GM23338 (cell line): Measurements from ENCODE around the gene FBXW8. TPM values are rescaled to one million over a fixed set of nuclear protein-coding genes. Genes with fewer than 3 reads are reported as not detected.

Source experiments
- ATAC-seq: fragments of 200-7000 bp; cut with Tn5 transposase; 3 replicates; pipeline ENCODE4 v1.9.1; 2020
- DNase-seq: peaks from one replicate; pipeline ENCODE4 v3.0.0-alpha.2; 2015; ENCODE audit warnings: low spot score
- H2AFZ ChIP-seq: fragments of 200-600 bp; sonication (generic); 2 replicates; pipeline ENCODE4 v1.8.0; 2016; ENCODE audit warnings: antibody characterized with exemption, mild to moderate bottlenecking, moderate library complexity
- H3F3A ChIP-seq: fragments of 200-600 bp; sonication (generic); replicated peaks from 2 replicates; pipeline ENCODE4 v1.8.0; 2017; ENCODE audit warnings: antibody characterized with exemption, mixed run types, low read depth
- H3K27ac ChIP-seq: fragments of 200-600 bp; sonication (generic); 2 replicates; pipeline ENCODE4 v1.6.1; 2016; ENCODE audit warnings: low read depth
- H3K27me3 ChIP-seq: fragments of 200-600 bp; sonication (generic); 2 replicates; pipeline ENCODE4 v1.8.0; 2016; ENCODE audit warnings: mild to moderate bottlenecking, mixed run types, moderate library complexity; ENCODE audit not compliant: insufficient read depth
- H3K36me3 ChIP-seq: fragments of 200-600 bp; sonication (generic); 2 replicates; pipeline ENCODE4 v1.8.0; 2016; ENCODE audit warnings: mild to moderate bottlenecking; ENCODE audit not compliant: insufficient read depth
- H3K4me1 ChIP-seq: fragments of 200-600 bp; sonication (generic); 2 replicates; pipeline ENCODE4 v1.8.0; 2016; ENCODE audit warnings: mild to moderate bottlenecking, moderate library complexity; ENCODE audit not compliant: insufficient read depth
- H3K4me2 ChIP-seq: fragments of 200-600 bp; sonication (generic); 2 replicates; pipeline ENCODE4 v1.7.1; 2017; ENCODE audit warnings: mixed run types
- H3K4me3 ChIP-seq: fragments of 200-600 bp; sonication (generic); 2 replicates; pipeline ENCODE4 v1.6.1; 2016; ENCODE audit warnings: mixed run types
- H3K79me2 ChIP-seq: fragments of 200-600 bp; sonication (generic); replicated peaks from 2 replicates; pipeline ENCODE4 v1.8.0; 2017; ENCODE audit warnings: mild to moderate bottlenecking; ENCODE audit not compliant: insufficient read depth
- H3K9me2 ChIP-seq: fragments of 200-600 bp; sonication (generic); 2 replicates; pipeline ENCODE4 v1.8.0; 2017; ENCODE audit not compliant: insufficient read depth
- H4K20me1 ChIP-seq: fragments of 200-600 bp; sonication (generic); replicated peaks from 2 replicates; pipeline ENCODE4 v1.8.0; 2017; ENCODE audit warnings: mild to moderate bottlenecking; ENCODE audit not compliant: insufficient read depth
- H3K27ac Mint-ChIP-seq: 2 replicates; pipeline ENCODE4 v1.8.0; 2020; ENCODE audit warnings: inconsistent platforms, mild to moderate bottlenecking, moderate library complexity, mixed read lengths
- H3K27me3 Mint-ChIP-seq: 3 replicates; pipeline ENCODE4 v1.8.0; 2022; ENCODE audit warnings: low read depth, mild to moderate bottlenecking, moderate library complexity, mixed read lengths, inconsistent platforms; ENCODE audit not compliant: insufficient read depth, poor library complexity
- H3K36me3 Mint-ChIP-seq: 3 replicates; pipeline ENCODE4 v1.8.0; 2021; ENCODE audit warnings: low read depth, mild to moderate bottlenecking, inconsistent platforms, moderate library complexity, mixed read lengths
- H3K4me1 Mint-ChIP-seq: 3 replicates; pipeline ENCODE4 v1.8.0; 2020; ENCODE audit warnings: mild to moderate bottlenecking, inconsistent platforms, mixed read lengths
- H3K4me3 Mint-ChIP-seq: 3 replicates; pipeline ENCODE4 v1.8.0; 2021; ENCODE audit warnings: moderate library complexity, mild to moderate bottlenecking, inconsistent platforms, mixed read lengths
- H3K9me3 Mint-ChIP-seq: 3 replicates; pipeline ENCODE4 v1.8.0; 2020; ENCODE audit warnings: moderate library complexity, mild to moderate bottlenecking, inconsistent platforms, mixed read lengths
- CREB1 ChIP-seq: fragments of 250-450 bp; sonication (Bioruptor Pico); IDR thresholded peaks from 2 replicates; pipeline ENCODE4 v1.5.0; 2020; ENCODE audit warnings: low read depth, mild to moderate bottlenecking, moderate library complexity
- EZH2 ChIP-seq: fragments of 200-600 bp; sonication (generic); IDR thresholded peaks from one replicate; pipeline ENCODE4 v1.8.0; 2017; ENCODE audit warnings: antibody characterized with exemption, mild to moderate bottlenecking, low read depth; ENCODE audit not compliant: unreplicated experiment
- EZH2phosphoT487 ChIP-seq: fragments of 200-600 bp; sonication (generic); IDR thresholded peaks from one replicate; pipeline ENCODE4 v1.8.1; 2018; ENCODE audit warnings: antibody characterized with exemption; ENCODE audit not compliant: unreplicated experiment
- POLR2AphosphoS5 ChIP-seq: IDR thresholded peaks from 2 replicates; pipeline ENCODE4 v1.6.1; 2016; ENCODE audit warnings: antibody characterized with exemption, low read depth
- ZNF114 ChIP-seq: fragments of 250-450 bp; sonication (Bioruptor Pico); IDR thresholded peaks from 2 replicates; pipeline ENCODE4 v1.5.0; 2020; ENCODE audit warnings: mild to moderate bottlenecking, moderate library complexity
- ZNF331 ChIP-seq: fragments of 250-450 bp; sonication (Bioruptor Pico); IDR thresholded peaks from 2 replicates; pipeline ENCODE4 v1.5.0; 2020; ENCODE audit warnings: low read depth, mild to moderate bottlenecking, moderate library complexity
- polyA plus RNA-seq: library from polyadenylated mRNA; unstranded; fragments of >200 nt; fragmentation: Nextera tagmentation; extraction: Ambion mirVana; gene quantifications from 2 replicates; pipeline ENCODE4 v1.2.1, GENCODE V29; 2016
- total RNA-seq: library from RNA; depleted of rRNA; stranded (reverse); fragments of >200 nt; shearing (Covaris generic); gene quantifications from 2 replicates; pipeline ENCODE4 v1.2.3, GENCODE V29; 2014
- TF ChIP-seq, protein P1 (sequence below), 2 experiments: fragments of 200-600 bp in 1 of 2; sonication (generic) in 1 of 2; conservative IDR thresholded peaks; 2 replicates each; pipeline versions ENCODE4 v1.5.1 to v1.6.1; 2016 to 2017; ENCODE audit warnings: antibody characterized with exemption in 2 of 2, low read depth in 2 of 2, mild to moderate bottlenecking in 2 of 2, moderate library complexity in 1 of 2
- TF ChIP-seq, protein P2 (sequence below): IDR thresholded peaks from one replicate; pipeline ENCODE4 v1.6.1; 2018; ENCODE audit warnings: antibody characterized with exemption; ENCODE audit not compliant: unreplicated experiment

FBXW8 gene
- total and polyA plus RNA-seq, 2 experiments from 2014 or later = 4.6 to 13.9 TPM

- no peak overlapping the region for H3K27ac ChIP-seq
- TF ChIP-seq EZH2 = no peak
- TF ChIP-seq, protein P1, sequence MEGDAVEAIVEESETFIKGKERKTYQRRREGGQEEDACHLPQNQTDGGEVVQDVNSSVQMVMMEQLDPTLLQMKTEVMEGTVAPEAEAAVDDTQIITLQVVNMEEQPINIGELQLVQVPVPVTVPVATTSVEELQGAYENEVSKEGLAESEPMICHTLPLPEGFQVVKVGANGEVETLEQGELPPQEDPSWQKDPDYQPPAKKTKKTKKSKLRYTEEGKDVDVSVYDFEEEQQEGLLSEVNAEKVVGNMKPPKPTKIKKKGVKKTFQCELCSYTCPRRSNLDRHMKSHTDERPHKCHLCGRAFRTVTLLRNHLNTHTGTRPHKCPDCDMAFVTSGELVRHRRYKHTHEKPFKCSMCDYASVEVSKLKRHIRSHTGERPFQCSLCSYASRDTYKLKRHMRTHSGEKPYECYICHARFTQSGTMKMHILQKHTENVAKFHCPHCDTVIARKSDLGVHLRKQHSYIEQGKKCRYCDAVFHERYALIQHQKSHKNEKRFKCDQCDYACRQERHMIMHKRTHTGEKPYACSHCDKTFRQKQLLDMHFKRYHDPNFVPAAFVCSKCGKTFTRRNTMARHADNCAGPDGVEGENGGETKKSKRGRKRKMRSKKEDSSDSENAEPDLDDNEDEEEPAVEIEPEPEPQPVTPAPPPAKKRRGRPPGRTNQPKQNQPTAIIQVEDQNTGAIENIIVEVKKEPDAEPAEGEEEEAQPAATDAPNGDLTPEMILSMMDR (conservative IDR thresholded peaks at IDR 0.05; ENCODE audit: low read depth in 2 of 2) = peak in 1 of 2 experiments; percentile 5; a peak in 1 of 4 replicates
- DNase-seq = peak; percentile 50
- H4K20me1 ChIP-seq = no peaks in the 10 kb centered on the region
- H3K4me2 ChIP-seq = no peak overlapping the region
- Mint-ChIP-seq H3K36me3 (no peaks in the 10 kb centered on the region), H3K27ac (no peak overlapping the region), H3K4me3 (no peak overlapping the region), H3K9me3 (no peaks in the 10 kb centered on the region; the same call in 2 of the 3 replicates), H3K27me3 (peaks cover 19% of the 10 kb centered on the region), H3K4me1 (peaks cover 33% of the 10 kb centered on the region)
- ATAC-seq = peak; percentile 15
- H3K36me3 ChIP-seq = no peaks in the 10 kb centered on the region; the same call in 1 of the 2 replicates
- no peak overlapping the region for H2AFZ ChIP-seq
- no peak overlapping the region for H3K4me3 ChIP-seq
- no peaks in the 10 kb centered on the region for H3K79me2 ChIP-seq
- no peaks in the 10 kb centered on the region for H3K9me2 ChIP-seq
- H3K4me1 ChIP-seq = no peaks in the 10 kb centered on the region
- no peaks in the 10 kb centered on the region for H3K27me3 ChIP-seq
- H3F3A ChIP-seq = peaks cover 6% of the 10 kb centered on the region; the same call in 1 of the 2 replicates
These were observed 124.5 kb downstream of the FBXW8 start for GRCh38 chr12:117035287-117035686.

DNA sequence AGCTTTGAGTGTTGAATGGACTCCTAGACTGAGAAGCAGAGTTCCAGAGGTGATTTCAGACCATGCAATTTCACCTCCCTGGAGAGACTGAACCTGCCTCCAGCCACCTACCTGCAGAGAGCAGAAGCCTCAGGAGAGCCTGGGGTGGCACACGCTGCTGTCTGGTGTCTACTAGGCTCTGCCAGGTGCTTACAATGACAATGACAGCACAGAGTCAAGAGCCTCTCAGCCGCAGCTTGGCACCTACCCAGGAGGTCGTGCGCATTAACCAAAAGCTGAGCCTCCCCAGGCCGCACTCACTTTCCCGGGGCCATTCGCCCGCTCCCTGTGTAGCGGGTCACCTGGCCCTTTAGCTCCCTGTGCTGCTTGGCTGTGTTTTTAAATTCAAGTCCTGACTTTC lies 125.3 kb downstream of the FBXW8 start:
- H3K27ac Mint-ChIP-seq = no peak overlapping the region
- no peak for ATAC-seq
- no peak overlapping the region for H3K4me2 ChIP-seq
- no peak overlapping the region for H3K27ac ChIP-seq
- no peak for DNase-seq
- H3K36me3 Mint-ChIP-seq = no peaks in the 10 kb centered on the region
- no peaks in the 10 kb centered on the region; the same call in 1 of the 2 replicates for H3K36me3 ChIP-seq
- H3K27me3 ChIP-seq = no peaks in the 10 kb centered on the region
- H3K4me3 Mint-ChIP-seq = no peak overlapping the region
- no peaks in the 10 kb centered on the region for H3K9me2 ChIP-seq
- H3K4me1 Mint-ChIP-seq = peaks cover 33% of the 10 kb centered on the region
- no peak overlapping the region for H2AFZ ChIP-seq
- H3K79me2 ChIP-seq = no peaks in the 10 kb centered on the region
- H3K4me3 ChIP-seq = no peak overlapping the region
- peaks cover 19% of the 10 kb centered on the region for H3K27me3 Mint-ChIP-seq
- H3K9me3 Mint-ChIP-seq = no peaks in the 10 kb centered on the region; the same call in 2 of the 3 replicates
- peaks cover 1% of the 10 kb centered on the region; the same call in 1 of the 2 replicates for H3F3A ChIP-seq
- TF ChIP-seq EZH2 = no peak
- TF ChIP-seq EZH2phosphoT487 = no peak
- TF ChIP-seq, protein P1 (conservative IDR thresholded peaks at IDR 0.05; ENCODE audit: low read depth in 2 of 2) = no peak
- no peak for TF ChIP-seq ZNF331
- TF ChIP-seq CREB1 = no peak
- TF ChIP-seq, protein P2, sequence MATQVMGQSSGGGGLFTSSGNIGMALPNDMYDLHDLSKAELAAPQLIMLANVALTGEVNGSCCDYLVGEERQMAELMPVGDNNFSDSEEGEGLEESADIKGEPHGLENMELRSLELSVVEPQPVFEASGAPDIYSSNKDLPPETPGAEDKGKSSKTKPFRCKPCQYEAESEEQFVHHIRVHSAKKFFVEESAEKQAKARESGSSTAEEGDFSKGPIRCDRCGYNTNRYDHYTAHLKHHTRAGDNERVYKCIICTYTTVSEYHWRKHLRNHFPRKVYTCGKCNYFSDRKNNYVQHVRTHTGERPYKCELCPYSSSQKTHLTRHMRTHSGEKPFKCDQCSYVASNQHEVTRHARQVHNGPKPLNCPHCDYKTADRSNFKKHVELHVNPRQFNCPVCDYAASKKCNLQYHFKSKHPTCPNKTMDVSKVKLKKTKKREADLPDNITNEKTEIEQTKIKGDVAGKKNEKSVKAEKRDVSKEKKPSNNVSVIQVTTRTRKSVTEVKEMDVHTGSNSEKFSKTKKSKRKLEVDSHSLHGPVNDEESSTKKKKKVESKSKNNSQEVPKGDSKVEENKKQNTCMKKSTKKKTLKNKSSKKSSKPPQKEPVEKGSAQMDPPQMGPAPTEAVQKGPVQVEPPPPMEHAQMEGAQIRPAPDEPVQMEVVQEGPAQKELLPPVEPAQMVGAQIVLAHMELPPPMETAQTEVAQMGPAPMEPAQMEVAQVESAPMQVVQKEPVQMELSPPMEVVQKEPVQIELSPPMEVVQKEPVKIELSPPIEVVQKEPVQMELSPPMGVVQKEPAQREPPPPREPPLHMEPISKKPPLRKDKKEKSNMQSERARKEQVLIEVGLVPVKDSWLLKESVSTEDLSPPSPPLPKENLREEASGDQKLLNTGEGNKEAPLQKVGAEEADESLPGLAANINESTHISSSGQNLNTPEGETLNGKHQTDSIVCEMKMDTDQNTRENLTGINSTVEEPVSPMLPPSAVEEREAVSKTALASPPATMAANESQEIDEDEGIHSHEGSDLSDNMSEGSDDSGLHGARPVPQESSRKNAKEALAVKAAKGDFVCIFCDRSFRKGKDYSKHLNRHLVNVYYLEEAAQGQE = no peak
- no peak for TF ChIP-seq POLR2AphosphoS5
- no peak for TF ChIP-seq ZNF114 (CRISPR knock-in tag)
- H4K20me1 ChIP-seq = no peaks in the 10 kb centered on the region
- H3K4me1 ChIP-seq = no peaks in the 10 kb centered on the region
